SU-DHL-6 (cell line): ENCODE data around the gene HSDL2.

Experiments
- H2AFZ ChIP-seq: fragments of 200-600 bp; sonication (generic); 2 replicates; pipeline ENCODE4 v1.6.1; 2014; ENCODE audit warnings: low read depth, mild to moderate bottlenecking, moderate library complexity, mixed read lengths, antibody characterized with exemption, low read length; ENCODE audit not compliant: severe bottlenecking
- H3F3A ChIP-seq: fragments of 200-600 bp; shearing (Covaris generic); 2 replicates; pipeline ENCODE4 v1.6.0; 2016; ENCODE audit warnings: antibody characterized with exemption, mild to moderate bottlenecking; ENCODE audit not compliant: insufficient read depth
- H3K27ac ChIP-seq: fragments of 200-600 bp; sonication (generic); 2 replicates; pipeline ENCODE4 v1.5.1; 2016; ENCODE audit warnings: low read depth, mild to moderate bottlenecking, low read length, moderate library complexity, mixed read lengths
- H3K27me3 ChIP-seq: fragments of 200-600 bp; sonication (generic), shearing (Covaris generic); 2 replicates; pipeline ENCODE4 v1.6.0; 2014; ENCODE audit warnings: mild to moderate bottlenecking, low read length
- H3K36me3 ChIP-seq: fragments of 200-600 bp; sonication (generic); 2 replicates; pipeline ENCODE4 v1.6.1; 2014; ENCODE audit warnings: mild to moderate bottlenecking, low read length, mixed read lengths
- H3K4me2 ChIP-seq: fragments of 300-600, 200-600 bp; shearing (Covaris generic), sonication (generic); 2 replicates; pipeline ENCODE4 v1.6.0; 2014; ENCODE audit warnings: low read length, low read depth, mild to moderate bottlenecking; ENCODE audit not compliant: poor library complexity, severe bottlenecking
- H3K4me3 ChIP-seq: fragments of 200-600 bp; sonication (generic); 2 replicates; pipeline ENCODE4 v1.5.1; 2014; ENCODE audit warnings: antibody characterized with exemption, low read length, mild to moderate bottlenecking, mixed read lengths; ENCODE audit not compliant: insufficient read depth, poor library complexity, severe bottlenecking
- H3K79me2 ChIP-seq: fragments of 200-600 bp; sonication (generic); 2 replicates; pipeline ENCODE4 v1.6.1; 2014; ENCODE audit warnings: mild to moderate bottlenecking, low read length, moderate library complexity; ENCODE audit not compliant: insufficient read depth
- H3K9ac ChIP-seq: fragments of 200-600 bp; sonication (generic); 2 replicates; pipeline ENCODE4 v1.7.0; 2014; ENCODE audit warnings: mild to moderate bottlenecking, low read length
- H3K9me2 ChIP-seq: fragments of 200-600 bp; sonication (generic); replicated peaks from 2 replicates; pipeline ENCODE4 v1.6.1; 2014; ENCODE audit warnings: low read length; ENCODE audit not compliant: insufficient read depth
- H3K9me3 ChIP-seq: fragments of 200-600 bp; sonication (generic); 2 replicates; pipeline ENCODE4 v1.6.1; 2014; ENCODE audit warnings: low read length, mixed read lengths; ENCODE audit not compliant: insufficient read depth
- H4K20me1 ChIP-seq: fragments of 200-600 bp; sonication (generic); 2 replicates; pipeline ENCODE4 v1.6.1; 2014; ENCODE audit warnings: low read depth, mild to moderate bottlenecking, antibody characterized with exemption, low read length, moderate library complexity, mixed read lengths
- EZH2phosphoT487 ChIP-seq: fragments of 200-600 bp; sonication (generic), shearing (Covaris generic); conservative IDR thresholded peaks from 2 replicates; pipeline ENCODE4 v1.6.1; 2018; ENCODE audit warnings: mild to moderate bottlenecking, antibody characterized with exemption, low read length, moderate library complexity, mixed read lengths
- TF ChIP-seq, protein P1 (sequence below): fragments of 200-600 bp; sonication (generic); IDR thresholded peaks from one replicate; pipeline ENCODE4 v1.5.1; 2017; ENCODE audit warnings: antibody characterized with exemption, mild to moderate bottlenecking, low read length, moderate library complexity; ENCODE audit not compliant: insufficient read depth, poor library complexity, severe bottlenecking

Gene HSDL2

DNA sequence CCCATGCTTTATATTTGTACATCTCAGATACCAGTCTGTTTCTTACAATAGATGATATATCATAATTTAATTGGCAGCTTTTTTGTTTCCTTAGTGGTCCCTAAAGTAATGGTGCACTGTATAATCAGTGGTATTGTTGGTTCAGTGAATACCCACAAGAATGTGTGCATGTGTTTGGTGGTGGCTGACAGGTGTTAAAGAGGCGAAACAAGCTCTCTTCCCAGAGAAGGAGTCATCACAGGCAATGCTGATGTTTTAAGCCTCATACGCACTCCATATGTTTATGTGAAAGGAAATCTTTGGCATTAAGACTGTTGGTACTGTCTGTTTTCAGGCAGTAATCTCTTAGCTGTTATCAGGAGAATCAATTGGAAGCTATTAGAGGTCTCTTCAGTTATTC lies 57.5 kb downstream of the HSDL2 start:
- H3K27ac ChIP-seq: no peak overlapping the region
- H3K27me3 ChIP-seq: no peaks in the 10 kb centered on the region
- no peak overlapping the region for H3K9ac ChIP-seq
- no peak overlapping the region for H2AFZ ChIP-seq
- no peaks in the 10 kb centered on the region for H4K20me1 ChIP-seq
- H3K4me3 ChIP-seq: no peak overlapping the region
- H3F3A ChIP-seq: no peaks in the 10 kb centered on the region
- no peaks in the 10 kb centered on the region for H3K9me2 ChIP-seq
- no peaks in the 10 kb centered on the region for H3K36me3 ChIP-seq
- no peak overlapping the region for H3K4me2 ChIP-seq
- no peaks in the 10 kb centered on the region for H3K79me2 ChIP-seq
- no peaks in the 10 kb centered on the region for H3K9me3 ChIP-seq
- no peak for TF ChIP-seq EZH2phosphoT487
- TF ChIP-seq, protein P1, sequence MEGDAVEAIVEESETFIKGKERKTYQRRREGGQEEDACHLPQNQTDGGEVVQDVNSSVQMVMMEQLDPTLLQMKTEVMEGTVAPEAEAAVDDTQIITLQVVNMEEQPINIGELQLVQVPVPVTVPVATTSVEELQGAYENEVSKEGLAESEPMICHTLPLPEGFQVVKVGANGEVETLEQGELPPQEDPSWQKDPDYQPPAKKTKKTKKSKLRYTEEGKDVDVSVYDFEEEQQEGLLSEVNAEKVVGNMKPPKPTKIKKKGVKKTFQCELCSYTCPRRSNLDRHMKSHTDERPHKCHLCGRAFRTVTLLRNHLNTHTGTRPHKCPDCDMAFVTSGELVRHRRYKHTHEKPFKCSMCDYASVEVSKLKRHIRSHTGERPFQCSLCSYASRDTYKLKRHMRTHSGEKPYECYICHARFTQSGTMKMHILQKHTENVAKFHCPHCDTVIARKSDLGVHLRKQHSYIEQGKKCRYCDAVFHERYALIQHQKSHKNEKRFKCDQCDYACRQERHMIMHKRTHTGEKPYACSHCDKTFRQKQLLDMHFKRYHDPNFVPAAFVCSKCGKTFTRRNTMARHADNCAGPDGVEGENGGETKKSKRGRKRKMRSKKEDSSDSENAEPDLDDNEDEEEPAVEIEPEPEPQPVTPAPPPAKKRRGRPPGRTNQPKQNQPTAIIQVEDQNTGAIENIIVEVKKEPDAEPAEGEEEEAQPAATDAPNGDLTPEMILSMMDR: no peak

DNA sequence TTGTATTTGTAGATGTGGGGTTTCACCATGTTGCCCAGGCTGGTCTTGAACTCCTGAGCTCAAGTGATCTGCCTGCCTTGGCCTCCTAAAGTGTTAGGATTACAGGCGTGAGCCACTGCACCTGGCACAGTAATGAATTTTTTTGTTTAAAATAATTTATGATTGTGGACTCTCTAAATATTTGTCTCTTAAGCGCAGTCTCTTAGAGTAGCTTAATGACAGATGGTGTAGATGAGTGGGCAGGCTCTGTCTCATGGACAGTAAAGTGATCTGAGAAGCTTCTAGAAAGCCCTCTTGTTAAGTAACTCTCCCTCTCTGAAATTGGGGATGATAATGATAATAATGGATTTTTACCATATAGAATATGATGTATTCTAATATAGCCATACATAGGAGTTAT lies 59.3 kb downstream of the HSDL2 start:
- H3K27me3 ChIP-seq: no peaks in the 10 kb centered on the region
- no peak overlapping the region for H3K4me2 ChIP-seq
- TF ChIP-seq EZH2phosphoT487: no peak
- TF ChIP-seq, protein P1: no peak
- H3K36me3 ChIP-seq: no peaks in the 10 kb centered on the region
- H3F3A ChIP-seq: no peaks in the 10 kb centered on the region
- H4K20me1 ChIP-seq: no peaks in the 10 kb centered on the region
- H3K9me3 ChIP-seq: no peaks in the 10 kb centered on the region
- H3K9ac ChIP-seq: no peak overlapping the region
- H3K79me2 ChIP-seq: no peaks in the 10 kb centered on the region
- H2AFZ ChIP-seq: no peak overlapping the region
- no peak overlapping the region for H3K4me3 ChIP-seq
- H3K27ac ChIP-seq: no peak overlapping the region
- no peaks in the 10 kb centered on the region for H3K9me2 ChIP-seq

DNA sequence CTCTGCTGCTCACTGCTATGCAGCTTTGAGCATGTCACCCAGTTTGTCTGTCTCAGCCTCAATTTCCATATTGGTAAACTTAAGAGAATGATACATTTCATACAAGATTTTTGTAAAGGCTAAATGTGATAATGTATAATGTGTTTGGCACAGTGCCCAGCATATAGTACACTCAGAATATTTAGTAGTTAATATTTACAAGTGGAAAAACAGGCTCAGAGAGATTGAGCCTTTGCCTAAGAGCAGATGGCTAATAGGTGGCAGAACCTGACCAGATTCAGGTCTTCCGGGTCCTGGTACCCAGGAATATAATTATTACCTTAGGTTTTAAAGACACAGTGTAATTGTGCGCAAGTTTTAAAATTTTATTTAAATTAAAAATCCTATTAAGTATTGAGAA lies 59.9 kb downstream of the HSDL2 start:
- Histone ChIP-seq H3F3A (no peaks in the 10 kb centered on the region), H3K79me2 (no peaks in the 10 kb centered on the region), H3K9ac (no peak overlapping the region), H3K27ac (no peak overlapping the region), H4K20me1 (no peaks in the 10 kb centered on the region), H2AFZ (no peak overlapping the region), H3K4me3 (no peak overlapping the region), H3K9me2 (no peaks in the 10 kb centered on the region), H3K9me3 (no peaks in the 10 kb centered on the region), H3K27me3 (no peaks in the 10 kb centered on the region), H3K4me2 (no peak overlapping the region), H3K36me3 (no peaks in the 10 kb centered on the region)
- no peak for TF ChIP-seq EZH2phosphoT487
- TF ChIP-seq, protein P1: no peak
